H9 (cell line): ENCODE data around the gene PLCL1. TPM values are rescaled to one million over a fixed set of nuclear protein-coding genes. Genes with fewer than 3 reads are reported as not detected.

Experiments used
- DNase-seq: peaks from one replicate; pipeline ENCODE4 v3.0.0-alpha.2; 2017
- H2AFZ ChIP-seq: one replicate; pipeline ENCODE4 v1.6.1; 2013; ENCODE audit warnings: mild to moderate bottlenecking, low read length, control low read depth, moderate library complexity
- H2AK5ac ChIP-seq: 2 replicates; pipeline ENCODE4 v1.6.1; 2013; ENCODE audit warnings: low read length, control low read depth, mixed read lengths; ENCODE audit not compliant: insufficient read length
- H2BK120ac ChIP-seq: one replicate; pipeline ENCODE4 v1.6.1; 2013; ENCODE audit warnings: low read depth, mild to moderate bottlenecking, low read length, control low read depth, inconsistent platforms; ENCODE audit not compliant: poor library complexity, severe bottlenecking
- H2BK12ac ChIP-seq: 2 replicates; pipeline ENCODE4 v1.6.1; 2013; ENCODE audit warnings: low read length, control low read depth, mixed read lengths, low read depth; ENCODE audit not compliant: insufficient read length
- H2BK15ac ChIP-seq: 2 replicates; pipeline ENCODE4 v1.6.1; 2013; ENCODE audit warnings: low read depth, low read length, control low read depth
- H2BK20ac ChIP-seq: one replicate; pipeline ENCODE4 v1.6.1; 2013; ENCODE audit warnings: low read depth, mild to moderate bottlenecking, low read length, control low read depth, inconsistent platforms; ENCODE audit not compliant: poor library complexity, severe bottlenecking
- H2BK5ac ChIP-seq: 2 replicates; pipeline ENCODE4 v1.6.1; 2013; ENCODE audit warnings: low read length, control low read depth, mixed read lengths; ENCODE audit not compliant: insufficient read length
- H3K14ac ChIP-seq: 2 replicates; pipeline ENCODE4 v1.6.1; 2013; ENCODE audit warnings: low read length, control low read depth; ENCODE audit not compliant: insufficient read depth
- H3K18ac ChIP-seq: 2 replicates; pipeline ENCODE4 v1.6.1; 2013; ENCODE audit warnings: low read depth, mild to moderate bottlenecking, mixed read lengths, low read length, control low read depth; ENCODE audit not compliant: insufficient read length
- H3K23ac ChIP-seq: 2 replicates; pipeline ENCODE4 v1.6.1; 2013; ENCODE audit warnings: low read length, control low read depth, mixed read lengths, low read depth; ENCODE audit not compliant: insufficient read length
- H3K23me2 ChIP-seq: 2 replicates; pipeline ENCODE4 v1.6.1; 2013; ENCODE audit warnings: low read depth, mild to moderate bottlenecking, mixed read lengths, low read length, control low read depth; ENCODE audit not compliant: insufficient read length, poor library complexity, severe bottlenecking
- H3K27ac ChIP-seq: 2 replicates; pipeline ENCODE4 v1.5.1; 2013; ENCODE audit warnings: low read length, control low read depth, mixed read lengths, low read depth; ENCODE audit not compliant: insufficient read length
- H3K27me3 ChIP-seq: 2 replicates; pipeline ENCODE4 v1.6.1; 2013; ENCODE audit warnings: low read length, control low read depth, inconsistent platforms; ENCODE audit not compliant: insufficient read depth
- H3K4ac ChIP-seq: 2 replicates; pipeline ENCODE4 v1.6.1; 2013; ENCODE audit warnings: low read depth, mild to moderate bottlenecking, control low read depth, inconsistent platforms, low read length, moderate library complexity
- H3K4me1 ChIP-seq: 2 replicates; pipeline ENCODE4 v1.6.1; 2013; ENCODE audit warnings: low read length, control low read depth, inconsistent platforms; ENCODE audit not compliant: insufficient read depth
- H3K4me2 ChIP-seq: 2 replicates; pipeline ENCODE4 v1.6.1; 2013; ENCODE audit warnings: low read length, control low read depth, mixed read lengths; ENCODE audit not compliant: insufficient read length, insufficient read depth
- H3K56ac ChIP-seq: 2 replicates; pipeline ENCODE4 v1.6.1; 2013; ENCODE audit warnings: low read depth, mild to moderate bottlenecking, mixed read lengths, low read length, control low read depth; ENCODE audit not compliant: insufficient read length
- H3K79me1 ChIP-seq: 2 replicates; pipeline ENCODE4 v1.6.1; 2013; ENCODE audit warnings: low read depth, mild to moderate bottlenecking, moderate library complexity, low read length, control low read depth, inconsistent platforms; ENCODE audit not compliant: insufficient read depth, poor library complexity, severe bottlenecking
- H3K79me2 ChIP-seq: 2 replicates; pipeline ENCODE4 v1.6.1; 2013; ENCODE audit warnings: low read length, control low read depth, inconsistent platforms; ENCODE audit not compliant: insufficient read depth
- H3K9ac ChIP-seq: 2 replicates; pipeline ENCODE4 v1.6.1; 2013; ENCODE audit warnings: low read length, control low read depth, mixed read lengths; ENCODE audit not compliant: insufficient read length; ENCODE audit errors: extremely low read depth
- H3K9me3 ChIP-seq: one replicate; pipeline ENCODE4 v1.6.1; 2013; ENCODE audit warnings: low read depth, low read length, inconsistent platforms; ENCODE audit not compliant: control insufficient read depth
- H3T11ph ChIP-seq: one replicate; pipeline ENCODE4 v1.6.1; 2013; ENCODE audit warnings: mild to moderate bottlenecking, low read length, control low read depth, inconsistent platforms
- H4K20me1 ChIP-seq: one replicate; pipeline ENCODE4 v1.6.1; 2013; ENCODE audit not compliant: control insufficient read depth, insufficient read length, insufficient read depth
- H4K5ac ChIP-seq: 2 replicates; pipeline ENCODE4 v1.6.1; 2013; ENCODE audit warnings: low read depth, mild to moderate bottlenecking, mixed read lengths, low read length, control low read depth; ENCODE audit not compliant: insufficient read length
- H4K8ac ChIP-seq: replicated peaks from 2 replicates; pipeline ENCODE4 v1.6.1; 2013; ENCODE audit warnings: low read length, control low read depth, mixed read lengths, low read depth; ENCODE audit not compliant: insufficient read length
- H4K91ac ChIP-seq: 2 replicates; pipeline ENCODE4 v1.6.1; 2013; ENCODE audit warnings: low read depth, mild to moderate bottlenecking, moderate library complexity, mixed read lengths, low read length, control low read depth; ENCODE audit not compliant: insufficient read length
- H3K27ac Mint-ChIP-seq, 3 experiments: 2 replicates in 2 of 3; 3 replicates in 1 of 3; pipeline ENCODE4 v1.8.0; 2020 to 2021; ENCODE audit warnings: mixed read lengths in 3 of 3, mild to moderate bottlenecking in 1 of 3, moderate library complexity in 1 of 3
- H3K27me3 Mint-ChIP-seq: 2 replicates; pipeline ENCODE4 v1.8.0; 2021; ENCODE audit warnings: low read depth, mild to moderate bottlenecking, moderate library complexity, mixed read lengths
- H3K36me3 Mint-ChIP-seq, 3 experiments: 2 replicates in 2 of 3; 3 replicates in 1 of 3; pipeline ENCODE4 v1.8.0; 2020 to 2021; ENCODE audit warnings: low read depth in 3 of 3, mixed read lengths in 3 of 3; ENCODE audit not compliant: insufficient read depth in 1 of 3
- H3K4me1 Mint-ChIP-seq, 2 experiments: 2 replicates each; pipeline ENCODE4 v1.8.0; 2020; ENCODE audit warnings: mixed read lengths in 2 of 2
- H3K4me3 Mint-ChIP-seq, 2 experiments: 2 replicates in 1 of 2; 3 replicates in 1 of 2; pipeline ENCODE4 v1.8.0; 2020 to 2021; ENCODE audit warnings: mild to moderate bottlenecking in 2 of 2, mixed read lengths in 2 of 2, moderate library complexity in 1 of 2
- H3K9me3 Mint-ChIP-seq, 2 experiments: 2 replicates in 1 of 2; 3 replicates in 1 of 2; pipeline ENCODE4 v1.8.0; 2020; ENCODE audit warnings: mild to moderate bottlenecking in 2 of 2, mixed read lengths in 2 of 2, moderate library complexity in 1 of 2
- CTCF ChIP-seq: fragments of 200-600 bp; sonication (generic); conservative IDR thresholded peaks from 3 replicates; pipeline ENCODE4 v1.8.0; 2021; ENCODE audit warnings: antibody characterized with exemption, mild to moderate bottlenecking
- WGBS: extraction: QIAGEN DNeasy Blood & Tissue Kit; methylation state at CpG from one replicate; pipeline ENCODE4 v1.1.7; 2013; ENCODE audit warnings: missing lambda C conversion rate, low lambda C conversion rate, mixed read lengths; ENCODE audit not compliant: insufficient read length; ENCODE audit errors: extremely low coverage; 5-methylcytosine and 5-hydroxymethylcytosine counted together
- total RNA-seq: library from RNA; stranded (reverse); gene quantifications from 2 replicates; pipeline ENCODE4 v1.2.1, GENCODE V29; 2021

The PLCL1 gene
- total RNA-seq, 1 experiment from 2014 or later = 0.04 TPM

- Histone ChIP-seq H4K8ac (no peak overlapping the region), H4K91ac (no peak overlapping the region), H3K27me3 (no peaks in the 10 kb centered on the region), H3K79me1 (no peaks in the 10 kb centered on the region), H3K14ac (no peak overlapping the region), H3K9ac (no peak overlapping the region), H3K18ac (no peak overlapping the region), H3K9me3 (no peaks in the 10 kb centered on the region), H3K56ac (no peak overlapping the region), H2AK5ac (no peak overlapping the region), H2BK120ac (no peak overlapping the region), H2BK5ac (no peak overlapping the region), H4K5ac (no peak overlapping the region), H3K79me2 (no peaks in the 10 kb centered on the region), H2AFZ (no peak overlapping the region), H4K20me1 (no peaks in the 10 kb centered on the region), H3K4me1 (no peaks in the 10 kb centered on the region), H2BK15ac (no peak overlapping the region), H3K27ac (no peak overlapping the region), H3K4me2 (no peak overlapping the region), H3T11ph (no peak overlapping the region), H2BK12ac (no peak overlapping the region), H3K4ac (no peak overlapping the region), H2BK20ac (no peak overlapping the region), H3K23ac (no peak overlapping the region), H3K23me2 (no peaks in the 10 kb centered on the region)
- Mint-ChIP-seq H3K9me3 (no peaks in the 10 kb centered on the region), H3K4me1 (no peaks in the 10 kb centered on the region), H3K4me3 (no peak overlapping the region), H3K27me3 (no peaks in the 10 kb centered on the region), H3K36me3 (no peaks in the 10 kb centered on the region; a peak in 1 of 7 replicates), H3K27ac (no peak overlapping the region; a peak in 1 of 7 replicates)
- no peak for DNase-seq
- no CpG with 5 or more reads among the region's 1 CpG for WGBS
- TF ChIP-seq CTCF = no peak
Observed at GRCh38 chr2:198186257-198186656, 381.9 kb downstream of the PLCL1 start.
